GM18867 (cell line): Measurements from ENCODE around the gene DLL4.
"Not testable (repeated sequence)": the region's sequence is repeated elsewhere in the genome, so short reads cannot be mapped to it uniquely, and the experiment has no call there.

Experiments
- ATAC-seq: cut with Tn5 transposase; IDR thresholded peaks from one replicate; pipeline ENCODE4 v1.9.1; 2021; ENCODE audit warnings: mild to moderate bottlenecking, moderate library complexity; ENCODE audit not compliant: unreplicated experiment

Gene DLL4

GRCh38 chr15:40941068-40941527, 12.0 kb downstream of the DLL4 start:
- ATAC-seq, result no peak

- ATAC-seq, result peak; percentile 77
Observed at GRCh38 chr15:40941528-40942336, 12.6 kb downstream of the DLL4 start.

- ATAC-seq, result no peak
Observed at GRCh38 chr15:40942337-40942854, 13.3 kb downstream of the DLL4 start.

GRCh38 chr15:40942878-40943277, 13.7 kb downstream of the DLL4 start:
- ATAC-seq, result no peak

- no peak for ATAC-seq
Observed at GRCh38 chr15:40943764-40944365, 14.7 kb downstream of the DLL4 start.

GRCh38 chr15:40944510-40945296, 15.6 kb downstream of the DLL4 start:
- ATAC-seq, result no peak

GRCh38 chr15:40948706-40949473, 19.8 kb downstream of the DLL4 start:
- no peak for ATAC-seq

GRCh38 chr15:40949756-40950207, 20.6 kb downstream of the DLL4 start:
- ATAC-seq, result no peak

GRCh38 chr15:40951764-40952163, 22.6 kb downstream of the DLL4 start:
- ATAC-seq, result no peak

GRCh38 chr15:40952301-40952900, 23.3 kb downstream of the DLL4 start:
- ATAC-seq, result peak; percentile 3

GRCh38 chr15:40952901-40953712, 24.0 kb downstream of the DLL4 start, which contains the start of gene CHAC1:
Gene CHAC1 (plus strand): TSS chr15:40953471. CDS start chr15:40953584, 113 bp downstream.
- ATAC-seq, result peak; percentile 94

GRCh38 chr15:40953713-40954074, 24.6 kb downstream of the DLL4 start:
- ATAC-seq, result no peak

- ATAC-seq, result not testable (repeated sequence)
Observed at GRCh38 chr15:40954158-40954848, 25.2 kb downstream of the DLL4 start.

GRCh38 chr15:40955141-40955903, 26.2 kb downstream of the DLL4 start:
- ATAC-seq, result no peak

GRCh38 chr15:40955930-40956540, 26.9 kb downstream of the DLL4 start:
- ATAC-seq, result no peak

- no peak for ATAC-seq
Observed at GRCh38 chr15:40956541-40956982, 27.4 kb downstream of the DLL4 start.

GRCh38 chr15:40957041-40957555, 28.0 kb downstream of the DLL4 start:
- no peak for ATAC-seq
